H7 (cell line): ENCODE data around the gene SYNE3. TPM values are rescaled to one million over a fixed set of nuclear protein-coding genes. Genes with fewer than 3 reads are reported as not detected.
A peak's percentile ranks its signal among the peaks of the same experiment; 100 is the strongest.

ENCODE experiments used
- DNase-seq: peaks from one replicate; pipeline ENCODE4 v3.0.0; 2012
- H3K27me3 ChIP-seq: 2 replicates; pipeline ENCODE4 v1.6.0; 2011; ENCODE audit warnings: mild to moderate bottlenecking, low read length; ENCODE audit not compliant: control insufficient read depth, insufficient read depth
- H3K36me3 ChIP-seq: replicated peaks from 2 replicates; pipeline ENCODE4 v1.5.1; 2011; ENCODE audit warnings: low read length; ENCODE audit not compliant: control insufficient read depth, insufficient read depth
- H3K4me3 ChIP-seq: 2 replicates; pipeline ENCODE4 v1.5.1; 2011; ENCODE audit warnings: low read depth, mild to moderate bottlenecking, control low read depth, low read length, moderate library complexity; ENCODE audit not compliant: insufficient read depth
- total RNA-seq: library from RNA; depleted of rRNA; stranded (reverse); fragments of >200 nt; shearing (Covaris generic); gene quantifications from 2 replicates; pipeline ENCODE4 v1.2.3, GENCODE V29; 2014

SYNE3 gene
- total RNA-seq, 1 experiment from 2014 or later: 0.31 TPM

GRCh38 chr14:95523051-95523814, 6.8 kb upstream of the SYNE3 start:
- no peak for DNase-seq
- Histone ChIP-seq H3K27me3 (peaks cover 3% of the 10 kb centered on the region; the same call in 1 of the 2 replicates), H3K4me3 (no peak overlapping the region), H3K36me3 (no peaks in the 10 kb centered on the region)

DNA sequence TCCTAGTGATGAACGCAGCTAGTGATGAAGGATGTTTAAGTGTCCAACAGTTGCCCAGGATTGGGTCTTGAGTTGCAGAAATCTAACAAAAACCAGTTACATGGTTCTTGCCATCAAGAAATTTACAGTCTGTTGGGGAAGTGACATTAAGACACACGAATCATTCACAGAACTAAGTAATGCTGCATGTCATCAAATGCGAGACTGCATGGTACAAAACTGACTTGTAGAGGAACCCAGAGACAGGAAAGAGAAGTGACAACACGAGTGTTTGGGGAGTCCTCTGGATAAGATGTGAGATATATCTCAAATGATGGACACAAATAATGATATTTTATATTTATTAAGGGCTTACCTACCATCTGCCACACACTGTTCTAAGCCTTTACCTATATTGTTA, 6.1 kb upstream of the SYNE3 start:
- peaks cover 9% of the 10 kb centered on the region for H3K27me3 ChIP-seq
- DNase-seq: no peak
- no peak overlapping the region for H3K4me3 ChIP-seq
- H3K36me3 ChIP-seq: no peaks in the 10 kb centered on the region

DNA sequence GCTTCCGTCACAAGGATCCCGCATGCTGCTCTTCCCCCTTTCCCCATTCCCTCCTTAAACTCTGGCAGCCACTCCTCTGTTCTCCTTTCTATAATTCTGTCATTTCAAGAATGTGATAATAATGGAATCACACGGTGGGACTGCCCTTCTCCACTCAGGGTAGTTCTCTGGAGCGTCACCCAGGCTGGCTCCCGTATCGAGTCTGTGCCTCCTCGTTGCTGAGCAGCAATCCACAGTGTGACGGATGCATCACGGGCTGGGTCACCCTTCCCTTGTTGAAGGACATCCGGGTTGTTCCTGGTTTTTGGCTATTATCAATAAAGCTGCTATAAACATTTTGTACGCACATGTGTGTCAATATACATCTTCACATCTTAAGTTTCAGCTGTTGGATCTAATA, 5.7 kb upstream of the SYNE3 start:
- Histone ChIP-seq H3K4me3 (no peak overlapping the region), H3K36me3 (no peaks in the 10 kb centered on the region), H3K27me3 (peaks cover 13% of the 10 kb centered on the region)
- no peak for DNase-seq

DNA sequence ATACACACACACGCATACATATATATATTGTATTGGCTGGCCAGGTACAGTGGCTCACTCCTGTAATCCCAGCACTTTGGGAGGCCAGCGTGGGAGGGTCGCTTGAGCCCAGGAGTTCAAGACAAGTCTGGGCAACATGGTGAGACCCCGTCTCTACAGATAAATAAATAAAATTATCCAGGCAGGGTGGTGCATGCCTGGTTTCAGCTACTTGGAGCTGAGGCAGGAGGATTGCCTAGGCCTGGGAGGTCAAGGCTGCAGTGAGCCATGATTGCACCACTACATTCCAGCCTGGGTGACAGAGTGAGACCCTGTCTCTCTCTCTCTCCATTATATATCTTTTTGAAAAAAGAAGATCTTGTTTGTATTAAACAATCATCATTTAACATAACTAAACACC, 4.6 kb upstream of the SYNE3 start:
- Histone ChIP-seq H3K36me3 (no peaks in the 10 kb centered on the region), H3K4me3 (no peak overlapping the region)
- no peak for DNase-seq

GRCh38 chr14:95520346-95520745, 3.9 kb upstream of the SYNE3 start:
- H3K4me3 ChIP-seq: no peak overlapping the region
- H3K36me3 ChIP-seq: no peaks in the 10 kb centered on the region
- H3K27me3 ChIP-seq: peaks cover 28% of the 10 kb centered on the region
- DNase-seq: no peak

More for the DNA sequence above, 4.6 kb upstream of the SYNE3 start:
- H3K27me3 ChIP-seq: peaks cover 21% of the 10 kb centered on the region

- no peak for DNase-seq
- H3K4me3 ChIP-seq: no peak overlapping the region
- H3K36me3 ChIP-seq: no peaks in the 10 kb centered on the region
- H3K27me3 ChIP-seq: peaks cover 34% of the 10 kb centered on the region
These were observed 3.2 kb upstream of the SYNE3 start for GRCh38 chr14:95519699-95520098.

DNA sequence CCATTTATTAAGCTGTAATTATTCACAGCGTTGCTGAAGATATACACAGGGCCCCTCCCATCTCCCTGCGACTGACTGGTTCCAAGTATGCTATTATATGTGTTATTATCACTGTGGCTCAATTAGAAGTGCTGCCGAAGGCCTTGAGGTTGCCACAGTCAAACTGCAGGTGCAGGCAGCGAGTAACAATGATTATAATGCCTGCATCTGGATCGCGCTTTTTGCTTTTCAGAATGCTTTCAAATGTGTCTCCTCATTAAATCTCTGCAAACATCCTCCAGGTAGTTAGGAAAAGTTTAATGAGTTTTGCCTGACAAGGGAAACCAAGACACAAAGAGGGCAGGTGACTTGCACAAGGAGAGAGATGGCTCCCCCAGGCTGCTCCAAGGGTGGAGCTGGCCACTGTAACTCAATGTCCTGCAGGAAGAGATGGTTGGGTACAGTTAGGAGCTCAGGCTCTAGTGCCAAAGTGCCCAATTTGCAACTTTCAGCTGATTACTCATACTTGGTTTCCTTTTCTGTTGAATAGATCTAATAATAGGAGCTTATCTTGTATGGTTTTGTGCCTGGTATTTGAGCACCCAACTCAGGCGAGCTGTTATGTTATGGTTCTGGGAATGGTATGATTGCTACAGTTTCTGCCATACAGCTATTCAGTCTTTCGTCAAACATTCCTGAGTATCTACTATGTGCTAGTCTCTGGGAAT, 1.7 kb upstream of the SYNE3 start:
- peaks cover 34% of the 10 kb centered on the region for H3K27me3 ChIP-seq
- H3K36me3 ChIP-seq: no peaks in the 10 kb centered on the region
- no peak for DNase-seq
- H3K4me3 ChIP-seq: no peak overlapping the region

DNA sequence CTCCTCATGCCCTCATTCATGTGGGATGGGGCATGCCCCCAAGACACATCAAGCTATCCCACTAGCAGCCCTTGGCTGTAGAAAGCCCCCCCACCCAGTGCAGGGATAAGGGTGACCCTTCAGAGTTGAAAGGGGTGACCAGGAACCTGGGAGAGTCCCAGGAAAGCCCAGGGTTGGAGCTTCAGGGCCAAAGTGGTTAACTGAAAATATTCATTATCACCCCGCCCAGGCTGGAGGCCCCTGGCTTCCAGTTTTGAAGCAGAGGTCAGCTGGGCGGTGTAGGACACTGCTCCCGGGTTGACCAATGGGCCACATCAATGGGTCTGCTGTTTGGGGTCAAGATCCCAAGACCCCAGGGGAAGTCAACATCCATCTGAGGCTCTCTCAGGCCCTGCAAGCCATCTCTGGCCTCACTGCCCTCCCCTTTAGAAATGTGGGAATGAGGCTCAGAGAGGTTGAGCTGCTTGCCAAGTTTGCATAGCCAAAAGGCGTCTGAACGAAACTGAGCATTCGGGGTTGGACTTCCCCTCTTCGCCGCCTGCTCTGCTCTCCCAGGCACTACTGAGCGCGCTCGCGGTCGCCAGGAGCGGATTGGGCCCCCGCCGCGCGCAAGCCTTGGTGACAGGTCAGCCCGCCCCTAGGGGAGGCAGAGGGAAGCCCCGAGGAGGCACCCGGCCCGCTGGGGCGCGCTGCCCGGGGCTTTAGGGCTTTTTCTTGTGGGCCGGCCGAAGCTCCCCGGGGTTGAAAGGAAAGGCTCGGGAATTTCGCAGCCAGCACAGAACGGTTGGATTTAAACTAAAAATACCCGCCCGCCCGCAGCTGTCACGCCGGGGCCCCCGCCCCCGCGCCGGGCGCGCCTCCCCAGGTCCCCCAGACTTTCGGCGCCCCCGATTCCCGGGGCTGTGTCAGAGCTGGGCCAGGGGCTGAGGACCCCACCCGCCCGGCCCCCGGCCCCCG, 576 bp downstream of the SYNE3 start:
- peak overlapping the region; percentile 34 for H3K4me3 ChIP-seq
- H3K27me3 ChIP-seq: peaks cover 34% of the 10 kb centered on the region
- no peaks in the 10 kb centered on the region for H3K36me3 ChIP-seq
- DNase-seq: peak; percentile 89

GRCh38 chr14:95515080-95515489, 1.4 kb downstream of the SYNE3 start:
- H3K27me3 ChIP-seq: peaks cover 34% of the 10 kb centered on the region
- H3K36me3 ChIP-seq: no peaks in the 10 kb centered on the region
- H3K4me3 ChIP-seq: no peak overlapping the region
- DNase-seq: peak; percentile 78

- Histone ChIP-seq H3K4me3 (no peak overlapping the region), H3K36me3 (no peaks in the 10 kb centered on the region), H3K27me3 (peaks cover 34% of the 10 kb centered on the region)
- peak; percentile 82 for DNase-seq
These were observed 2.0 kb downstream of the SYNE3 start for GRCh38 chr14:95514131-95515079.

DNA sequence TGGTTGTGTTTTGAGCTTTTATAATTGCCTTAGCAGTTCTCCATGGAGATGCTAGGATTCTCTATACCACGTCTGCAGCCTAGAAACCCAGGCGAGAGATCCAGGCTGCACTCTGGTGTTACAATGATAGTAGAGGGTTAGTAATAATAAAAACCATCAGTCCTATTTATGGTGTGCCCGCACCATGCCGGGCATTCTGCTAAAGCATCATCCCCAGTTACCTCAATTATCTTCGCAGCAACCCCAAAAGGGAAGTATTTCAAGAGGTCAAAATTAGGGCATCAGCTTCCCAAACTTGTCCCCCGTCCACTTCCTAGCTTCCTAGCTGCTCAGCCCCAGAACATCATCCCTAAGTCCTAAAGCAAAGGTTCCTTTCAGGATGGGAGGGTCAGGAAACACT, 3.2 kb downstream of the SYNE3 start:
- Histone ChIP-seq H3K27me3 (peaks cover 31% of the 10 kb centered on the region), H3K4me3 (no peak overlapping the region), H3K36me3 (no peaks in the 10 kb centered on the region)
- DNase-seq: no peak

DNA sequence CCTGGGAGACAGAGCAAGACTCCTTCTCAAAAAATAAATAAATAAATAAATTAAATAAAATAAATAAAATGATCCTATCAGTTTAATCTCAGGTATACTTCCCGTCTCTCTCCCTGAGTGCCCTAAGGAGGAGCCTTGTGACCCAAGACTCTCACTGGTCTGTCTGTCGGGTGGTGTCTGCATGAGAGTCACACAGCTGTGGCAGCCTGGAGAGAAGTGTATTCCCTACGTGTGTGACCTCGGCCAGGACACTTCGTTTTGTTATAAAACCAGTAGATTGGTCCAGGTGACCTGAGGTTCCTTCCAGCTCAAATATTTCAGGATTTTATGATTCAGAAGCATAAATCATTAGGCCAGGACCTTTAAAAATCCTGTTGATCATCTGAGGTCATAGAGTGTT, 4.8 kb downstream of the SYNE3 start:
- DNase-seq: no peak
- Histone ChIP-seq H3K4me3 (no peak overlapping the region), H3K36me3 (no peaks in the 10 kb centered on the region), H3K27me3 (peaks cover 16% of the 10 kb centered on the region)

- no peak overlapping the region for H3K4me3 ChIP-seq
- H3K36me3 ChIP-seq: no peaks in the 10 kb centered on the region
- no peak for DNase-seq
- peaks cover 11% of the 10 kb centered on the region for H3K27me3 ChIP-seq
These were observed 5.6 kb downstream of the SYNE3 start for GRCh38 chr14:95510804-95511203.
